Measurements from ENCODE around the gene SEPTIN8. TPM values are rescaled to one million over a fixed set of nuclear protein-coding genes. Genes with fewer than 3 reads are reported as not detected.

SEPTIN8 gene
- total RNA-seq, 1 donor from 2014 or later, result 62.7 TPM

- TF ChIP-seq, protein P1, sequence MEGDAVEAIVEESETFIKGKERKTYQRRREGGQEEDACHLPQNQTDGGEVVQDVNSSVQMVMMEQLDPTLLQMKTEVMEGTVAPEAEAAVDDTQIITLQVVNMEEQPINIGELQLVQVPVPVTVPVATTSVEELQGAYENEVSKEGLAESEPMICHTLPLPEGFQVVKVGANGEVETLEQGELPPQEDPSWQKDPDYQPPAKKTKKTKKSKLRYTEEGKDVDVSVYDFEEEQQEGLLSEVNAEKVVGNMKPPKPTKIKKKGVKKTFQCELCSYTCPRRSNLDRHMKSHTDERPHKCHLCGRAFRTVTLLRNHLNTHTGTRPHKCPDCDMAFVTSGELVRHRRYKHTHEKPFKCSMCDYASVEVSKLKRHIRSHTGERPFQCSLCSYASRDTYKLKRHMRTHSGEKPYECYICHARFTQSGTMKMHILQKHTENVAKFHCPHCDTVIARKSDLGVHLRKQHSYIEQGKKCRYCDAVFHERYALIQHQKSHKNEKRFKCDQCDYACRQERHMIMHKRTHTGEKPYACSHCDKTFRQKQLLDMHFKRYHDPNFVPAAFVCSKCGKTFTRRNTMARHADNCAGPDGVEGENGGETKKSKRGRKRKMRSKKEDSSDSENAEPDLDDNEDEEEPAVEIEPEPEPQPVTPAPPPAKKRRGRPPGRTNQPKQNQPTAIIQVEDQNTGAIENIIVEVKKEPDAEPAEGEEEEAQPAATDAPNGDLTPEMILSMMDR (conservative IDR thresholded peaks at IDR 0.05), result no peak
- Mint-ChIP-seq H3K27me3 (peaks cover 36% of the 10 kb centered on the region), H3K4me3 (no peak overlapping the region)
Measured at GRCh38 chr5:132751971-132752580, 25.0 kb downstream of the SEPTIN8 start.

DNA sequence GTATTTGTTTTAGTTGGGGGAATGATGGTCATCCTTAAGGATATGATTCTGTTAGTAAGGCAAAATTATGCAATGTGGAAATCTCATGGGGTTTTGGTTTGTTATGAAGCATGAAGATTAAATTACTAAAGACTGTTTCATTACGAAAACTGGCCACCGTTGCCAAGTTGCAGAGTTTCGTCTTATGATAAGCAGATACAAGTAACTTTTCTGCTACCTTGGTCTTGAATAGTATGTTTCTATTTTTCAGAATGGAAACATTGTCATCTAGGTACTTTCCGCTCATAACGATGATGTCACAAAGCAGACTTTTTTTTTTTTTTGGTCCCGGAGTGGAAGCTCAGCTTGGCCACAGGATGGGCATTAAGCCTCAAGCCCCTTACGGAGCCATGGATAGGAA lies 25.6 kb downstream of the SEPTIN8 start:
- Mint-ChIP-seq H3K27me3 (peaks cover 40% of the 10 kb centered on the region), H3K27ac (no peak overlapping the region), H3K9me3 (no peaks in the 10 kb centered on the region), H3K4me1 (ENCODE audit: unreplicated experiment) (no peaks in the 10 kb centered on the region), H3K4me3 (no peak overlapping the region), H3K36me3 (no peaks in the 10 kb centered on the region)
- DNase-seq (ENCODE audit: extremely low spot score, unreplicated experiment), result no peak
- TF ChIP-seq, protein P1 (conservative IDR thresholded peaks at IDR 0.05), result no peak

More at GRCh38 chr5:132751971-132752580, 25.0 kb downstream of the SEPTIN8 start:
- DNase-seq (ENCODE audit: extremely low spot score, unreplicated experiment), result no peak
- no peaks in the 10 kb centered on the region for H3K36me3 Mint-ChIP-seq
- no peaks in the 10 kb centered on the region for H3K4me1 Mint-ChIP-seq (ENCODE audit: unreplicated experiment)
- no peaks in the 10 kb centered on the region for H3K9me3 Mint-ChIP-seq
- H3K27ac Mint-ChIP-seq, result no peak overlapping the region

- no peak overlapping the region for H3K27ac Mint-ChIP-seq
- H3K9me3 Mint-ChIP-seq, result no peaks in the 10 kb centered on the region
- TF ChIP-seq, protein P1 (conservative IDR thresholded peaks at IDR 0.05), result no peak
- H3K36me3 Mint-ChIP-seq, result no peaks in the 10 kb centered on the region
- no peaks in the 10 kb centered on the region for H3K4me1 Mint-ChIP-seq (ENCODE audit: unreplicated experiment)
- H3K4me3 Mint-ChIP-seq, result no peak overlapping the region
- peaks cover 47% of the 10 kb centered on the region for H3K27me3 Mint-ChIP-seq
- no peak for DNase-seq (ENCODE audit: extremely low spot score, unreplicated experiment)
Measured at GRCh38 chr5:132750471-132751230, 26.4 kb downstream of the SEPTIN8 start.

GRCh38 chr5:132749506-132749905 lies 27.5 kb downstream of the SEPTIN8 start:
- Mint-ChIP-seq H3K9me3 (no peaks in the 10 kb centered on the region), H3K4me1 (ENCODE audit: unreplicated experiment) (no peaks in the 10 kb centered on the region), H3K27ac (no peak overlapping the region), H3K27me3 (peaks cover 58% of the 10 kb centered on the region), H3K4me3 (no peak overlapping the region), H3K36me3 (no peaks in the 10 kb centered on the region)
- TF ChIP-seq, protein P1 (conservative IDR thresholded peaks at IDR 0.05), result no peak
- DNase-seq (ENCODE audit: extremely low spot score, unreplicated experiment), result no peak

DNA sequence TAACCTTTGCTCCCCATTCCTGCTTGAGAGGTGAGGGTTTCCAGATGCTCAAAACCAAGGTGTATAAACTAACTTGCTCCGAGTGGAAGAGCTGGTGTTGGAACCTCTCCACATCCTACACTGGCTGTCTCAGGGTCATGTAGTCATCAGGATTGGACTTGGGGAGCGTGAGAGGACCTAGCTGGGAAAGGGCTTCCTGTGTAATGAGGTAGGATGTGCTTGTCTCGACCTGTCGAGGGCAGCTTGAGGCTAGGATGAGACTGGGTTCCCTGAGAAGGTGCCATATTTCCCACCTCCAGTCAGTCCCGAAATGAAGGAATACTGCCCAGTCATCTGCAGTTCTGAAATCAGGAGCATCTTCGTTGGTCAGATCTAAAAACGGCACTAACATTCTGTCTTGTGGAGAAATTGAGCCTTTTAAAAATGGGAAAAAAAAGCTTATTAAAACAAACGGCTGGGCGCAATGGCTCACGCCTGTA lies 28.5 kb downstream of the SEPTIN8 start:
- TF ChIP-seq, protein P1 (conservative IDR thresholded peaks at IDR 0.05), result no peak

More for the DNA sequence above, 28.5 kb downstream of the SEPTIN8 start:
- no peaks in the 10 kb centered on the region for H3K9me3 Mint-ChIP-seq
- H3K4me1 Mint-ChIP-seq (ENCODE audit: unreplicated experiment), result no peaks in the 10 kb centered on the region
- H3K4me3 Mint-ChIP-seq, result peak overlapping the region; percentile 62
- H3K27ac Mint-ChIP-seq, result no peak overlapping the region
- DNase-seq (ENCODE audit: extremely low spot score, unreplicated experiment), result no peak
- H3K27me3 Mint-ChIP-seq, result peaks cover 61% of the 10 kb centered on the region
- H3K36me3 Mint-ChIP-seq, result no peaks in the 10 kb centered on the region
